Astrocyte (in vitro differentiated cells and primary cell): ENCODE data around the gene DUOXA1. TPM values are rescaled to one million over a fixed set of nuclear protein-coding genes. Genes with fewer than 3 reads are reported as not detected.
A peak's percentile ranks its signal among the peaks of the same experiment; 100 is the strongest.

Experiments used
- DNase-seq: peaks from one replicate; pipeline ENCODE4 v3.0.0-alpha.2; 2010; ENCODE audit warnings: low read depth
- FAIRE-seq: peaks from 2 replicates; lab custom pipeline; 2011; peaks lifted over from hg19 to GRCh38; lab: Jason Lieb, UNC
- H2AFZ ChIP-seq: 2 replicates; pipeline ENCODE4 v1.6.0; 2012; ENCODE audit warnings: low read depth, low read length, inconsistent platforms
- H3K27ac ChIP-seq: 2 replicates; pipeline ENCODE4 v1.5.1; 2011; ENCODE audit warnings: low read depth, low read length, inconsistent platforms
- H3K27me3 ChIP-seq: 2 replicates; pipeline ENCODE4 v1.6.0; 2011; ENCODE audit warnings: low read length, inconsistent platforms; ENCODE audit not compliant: insufficient read depth
- H3K36me3 ChIP-seq: 2 replicates; pipeline ENCODE4 v1.5.1; 2011; ENCODE audit warnings: low read length, inconsistent platforms; ENCODE audit not compliant: insufficient read depth
- H3K4me1 ChIP-seq: 2 replicates; pipeline ENCODE4 v1.5.1; 2011; ENCODE audit warnings: low read length, inconsistent platforms; ENCODE audit not compliant: insufficient read depth
- H3K4me2 ChIP-seq: 2 replicates; pipeline ENCODE4 v1.6.0; 2012; ENCODE audit warnings: low read length, inconsistent platforms
- H3K4me3 ChIP-seq: 2 replicates; pipeline ENCODE4 v1.5.1; 2011; ENCODE audit warnings: low read depth, mild to moderate bottlenecking, low read length, inconsistent platforms; ENCODE audit not compliant: insufficient read depth
- H3K79me2 ChIP-seq: 2 replicates; pipeline ENCODE4 v1.6.0; 2012; ENCODE audit warnings: mild to moderate bottlenecking, low read length, inconsistent platforms; ENCODE audit not compliant: insufficient read depth
- H3K9ac ChIP-seq: 2 replicates; pipeline ENCODE4 v1.6.0; 2012; ENCODE audit warnings: mild to moderate bottlenecking, low read length, inconsistent platforms
- H3K9me3 ChIP-seq: 2 replicates; pipeline ENCODE4 v1.5.1; 2012; ENCODE audit warnings: low read depth, mild to moderate bottlenecking, low read length, inconsistent platforms; ENCODE audit not compliant: insufficient read depth
- H4K20me1 ChIP-seq: 2 replicates; pipeline ENCODE4 v1.6.0; 2012; ENCODE audit warnings: low read length, inconsistent platforms; ENCODE audit not compliant: insufficient read depth
- H3K27ac Mint-ChIP-seq: one replicate; pipeline ENCODE4 v1.8.0; 2021; ENCODE audit warnings: mild to moderate bottlenecking, mixed read lengths; ENCODE audit not compliant: unreplicated experiment
- H3K27me3 Mint-ChIP-seq: one replicate; pipeline ENCODE4 v1.8.0; 2021; ENCODE audit warnings: low read depth, mixed read lengths; ENCODE audit not compliant: unreplicated experiment
- H3K36me3 Mint-ChIP-seq: one replicate; pipeline ENCODE4 v1.8.0; 2021; ENCODE audit warnings: low read depth, mixed read lengths; ENCODE audit not compliant: unreplicated experiment
- H3K4me1 Mint-ChIP-seq: one replicate; pipeline ENCODE4 v1.8.0; 2021; ENCODE audit warnings: low read depth, mixed read lengths; ENCODE audit not compliant: unreplicated experiment
- H3K4me3 Mint-ChIP-seq: one replicate; pipeline ENCODE4 v1.8.0; 2021; ENCODE audit warnings: mild to moderate bottlenecking, moderate library complexity, mixed read lengths; ENCODE audit not compliant: unreplicated experiment
- H3K9me3 Mint-ChIP-seq: one replicate; pipeline ENCODE4 v1.8.0; 2021; ENCODE audit warnings: mild to moderate bottlenecking, mixed read lengths; ENCODE audit not compliant: unreplicated experiment
- EZH2 ChIP-seq: IDR thresholded peaks from 2 replicates; pipeline ENCODE4 v1.6.1; 2012; ENCODE audit warnings: mild to moderate bottlenecking, low read length, inconsistent platforms; ENCODE audit not compliant: insufficient read depth
- total RNA-seq: library from RNA; stranded (reverse); gene quantifications from 2 replicates; pipeline ENCODE4 v1.2.1, GENCODE V29; 2021
- TF ChIP-seq, protein P1 (sequence below): IDR thresholded peaks from 2 replicates; pipeline ENCODE4 v1.5.1; 2011; ENCODE audit warnings: low read depth, mild to moderate bottlenecking, inconsistent platforms, low read length, moderate library complexity; ENCODE audit not compliant: insufficient read depth

Gene DUOXA1
- total RNA-seq, 1 donor from 2014 or later: 0.66 TPM

DNA sequence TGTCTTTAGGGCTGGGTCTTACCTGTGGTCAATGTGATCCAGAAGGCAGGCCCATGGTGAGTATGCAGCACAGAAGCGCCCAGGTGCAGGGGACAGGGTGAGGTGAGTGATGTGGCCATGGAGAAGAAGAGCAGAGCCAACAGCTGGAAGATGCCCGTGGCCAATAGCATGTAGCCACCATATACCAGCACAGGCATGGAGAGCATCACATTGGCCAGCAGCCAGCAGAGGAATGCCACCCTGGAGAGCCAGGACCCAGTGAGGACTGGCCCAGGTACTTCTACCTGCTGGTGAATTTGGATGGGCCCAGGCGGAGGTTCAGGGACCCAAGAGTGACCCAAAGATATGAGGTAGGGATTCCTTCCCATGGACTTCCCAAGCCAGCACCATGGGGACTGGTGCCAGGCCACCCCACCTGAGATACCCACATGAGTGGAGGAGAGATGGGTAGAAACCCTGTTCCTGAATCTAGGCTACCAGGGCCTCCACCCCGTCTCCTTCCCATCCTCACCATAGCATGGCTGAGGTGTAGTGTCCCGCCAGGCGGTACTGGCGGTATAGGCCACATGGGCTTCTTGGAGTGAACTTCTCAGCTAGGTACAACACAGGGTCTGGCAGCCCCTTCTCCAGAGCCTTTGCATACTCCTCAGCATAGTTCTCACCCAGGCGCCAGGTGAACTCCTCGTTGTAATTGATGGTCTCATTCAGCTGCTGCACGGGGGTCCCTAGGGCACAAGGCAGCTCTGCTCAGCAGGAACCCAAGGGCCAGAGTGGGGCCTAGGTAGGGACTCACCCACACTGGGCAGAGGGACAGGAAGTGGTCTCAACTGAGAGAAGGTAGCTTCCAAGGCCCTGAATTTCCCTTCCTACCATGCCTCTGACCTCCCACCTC lies 9.4 kb downstream of the DUOXA1 start:
- Histone ChIP-seq H3K4me1 (peaks cover 9% of the 10 kb centered on the region), H3K9me3 (no peaks in the 10 kb centered on the region), H4K20me1 (no peaks in the 10 kb centered on the region), H3K79me2 (no peaks in the 10 kb centered on the region), H3K27ac (no peak overlapping the region), H3K27me3 (peaks cover 30% of the 10 kb centered on the region), H3K36me3 (no peaks in the 10 kb centered on the region), H3K9ac (no peak overlapping the region), H3K4me2 (no peak overlapping the region), H3K4me3 (no peak overlapping the region), H2AFZ (no peak overlapping the region)
- TF ChIP-seq, protein P1, sequence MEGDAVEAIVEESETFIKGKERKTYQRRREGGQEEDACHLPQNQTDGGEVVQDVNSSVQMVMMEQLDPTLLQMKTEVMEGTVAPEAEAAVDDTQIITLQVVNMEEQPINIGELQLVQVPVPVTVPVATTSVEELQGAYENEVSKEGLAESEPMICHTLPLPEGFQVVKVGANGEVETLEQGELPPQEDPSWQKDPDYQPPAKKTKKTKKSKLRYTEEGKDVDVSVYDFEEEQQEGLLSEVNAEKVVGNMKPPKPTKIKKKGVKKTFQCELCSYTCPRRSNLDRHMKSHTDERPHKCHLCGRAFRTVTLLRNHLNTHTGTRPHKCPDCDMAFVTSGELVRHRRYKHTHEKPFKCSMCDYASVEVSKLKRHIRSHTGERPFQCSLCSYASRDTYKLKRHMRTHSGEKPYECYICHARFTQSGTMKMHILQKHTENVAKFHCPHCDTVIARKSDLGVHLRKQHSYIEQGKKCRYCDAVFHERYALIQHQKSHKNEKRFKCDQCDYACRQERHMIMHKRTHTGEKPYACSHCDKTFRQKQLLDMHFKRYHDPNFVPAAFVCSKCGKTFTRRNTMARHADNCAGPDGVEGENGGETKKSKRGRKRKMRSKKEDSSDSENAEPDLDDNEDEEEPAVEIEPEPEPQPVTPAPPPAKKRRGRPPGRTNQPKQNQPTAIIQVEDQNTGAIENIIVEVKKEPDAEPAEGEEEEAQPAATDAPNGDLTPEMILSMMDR: no peak
- no peak for TF ChIP-seq EZH2
- Mint-ChIP-seq H3K36me3 (no peaks in the 10 kb centered on the region), H3K27ac (no peak overlapping the region), H3K27me3 (peaks cover 41% of the 10 kb centered on the region), H3K4me1 (peaks cover 16% of the 10 kb centered on the region), H3K4me3 (no peak overlapping the region), H3K9me3 (no peaks in the 10 kb centered on the region)
- DNase-seq (no peak), FAIRE-seq (no peak)

- peaks cover 16% of the 10 kb centered on the region for H3K4me1 Mint-ChIP-seq
- H3K9me3 ChIP-seq: no peaks in the 10 kb centered on the region
- H3K4me1 ChIP-seq: peaks cover 9% of the 10 kb centered on the region
- H2AFZ ChIP-seq: no peak overlapping the region
- H3K4me3 Mint-ChIP-seq: no peak overlapping the region
- peaks cover 39% of the 10 kb centered on the region for H3K27me3 ChIP-seq
- H3K79me2 ChIP-seq: no peaks in the 10 kb centered on the region
- H3K9ac ChIP-seq: no peak overlapping the region
- no peaks in the 10 kb centered on the region for H4K20me1 ChIP-seq
- no peak overlapping the region for H3K27ac ChIP-seq
- DNase-seq (no peak), FAIRE-seq (no peak)
- H3K9me3 Mint-ChIP-seq: no peaks in the 10 kb centered on the region
- no peak overlapping the region for H3K27ac Mint-ChIP-seq
- no peaks in the 10 kb centered on the region for H3K36me3 Mint-ChIP-seq
- TF ChIP-seq EZH2: no peak
- TF ChIP-seq, protein P1: no peak
- no peak overlapping the region for H3K4me2 ChIP-seq
- peaks cover 45% of the 10 kb centered on the region for H3K27me3 Mint-ChIP-seq
- no peaks in the 10 kb centered on the region for H3K36me3 ChIP-seq
- H3K4me3 ChIP-seq: no peak overlapping the region
These were observed 10.7 kb downstream of the DUOXA1 start for GRCh38 chr15:45118996-45119395.

GRCh38 chr15:45118131-45118588 lies 11.5 kb downstream of the DUOXA1 start:
- Histone ChIP-seq H3K79me2 (no peaks in the 10 kb centered on the region), H3K4me2 (peak overlapping the region; percentile 68), H3K36me3 (no peaks in the 10 kb centered on the region), H3K27ac (no peak overlapping the region), H3K9me3 (no peaks in the 10 kb centered on the region), H4K20me1 (no peaks in the 10 kb centered on the region), H3K27me3 (peaks cover 47% of the 10 kb centered on the region), H2AFZ (peak overlapping the region; percentile 48), H3K4me1 (peaks cover 9% of the 10 kb centered on the region), H3K9ac (no peak overlapping the region), H3K4me3 (no peak overlapping the region)
- no peaks in the 10 kb centered on the region for H3K9me3 Mint-ChIP-seq
- no peaks in the 10 kb centered on the region for H3K36me3 Mint-ChIP-seq
- TF ChIP-seq EZH2: no peak
- TF ChIP-seq, protein P1: peak; percentile 100
- no peak overlapping the region for H3K27ac Mint-ChIP-seq
- peaks cover 54% of the 10 kb centered on the region for H3K27me3 Mint-ChIP-seq
- H3K4me1 Mint-ChIP-seq: peaks cover 15% of the 10 kb centered on the region
- FAIRE-seq (no peak), DNase-seq (peak; percentile 74)
- peak overlapping the region; percentile 54 for H3K4me3 Mint-ChIP-seq
